ENCODE data around the gene TTC34. TPM values are rescaled to one million over a fixed set of nuclear protein-coding genes. Genes with fewer than 3 reads are reported as not detected.
"Not testable (repeated sequence)": the region's sequence is repeated elsewhere in the genome, so short reads cannot be mapped to it uniquely, and the experiment has no call there.

TTC34 gene
- total and polyA plus RNA-seq, 7 donors: under 0.01 to 0.83 (median 0.56) TPM; not detected in 1

GRCh38 chr1:2754597-2754996, 46.9 kb downstream of the TTC34 start:
- WGBS, 2 donors: 21 to 41% methylated on average over 4 to 6 of the region's 10 CpGs
- intact Hi-C loops (cut with DNase I): not testable (repeated sequence)

GRCh38 chr1:2752503-2752902, 49.0 kb downstream of the TTC34 start:
- H3K27me3 ChIP-seq; H3K27ac ChIP-seq; H3K36me3 ChIP-seq; intact Hi-C loops (cut with DNase I); H3K4me1 ChIP-seq; H3K9me3 ChIP-seq; H3K4me3 ChIP-seq: not testable (repeated sequence)
- WGBS, 2 donors: 7 to 23% methylated on average over 8 of the region's 8 CpGs
- DNase-seq: peak; percentile 48

More at GRCh38 chr1:2754597-2754996, 46.9 kb downstream of the TTC34 start:
- not testable (repeated sequence) for H3K36me3 ChIP-seq, H3K4me1 ChIP-seq, H3K27ac ChIP-seq, H3K4me3 ChIP-seq, H3K27me3 ChIP-seq, H3K9me3 ChIP-seq
- DNase-seq: peak; percentile 51

GRCh38 chr1:2751866-2752265, 49.6 kb downstream of the TTC34 start:
- H3K9me3 ChIP-seq; H3K36me3 ChIP-seq; H3K4me3 ChIP-seq; H3K27me3 ChIP-seq; H3K27ac ChIP-seq; intact Hi-C loops (cut with DNase I); H3K4me1 ChIP-seq: not testable (repeated sequence)
- WGBS, 2 donors: 31 to 56% methylated on average over 13 of the region's 13 CpGs
- peak; percentile 37 for DNase-seq

- H3K4me3 ChIP-seq; H3K4me1 ChIP-seq; H3K27ac ChIP-seq; H3K36me3 ChIP-seq; H3K9me3 ChIP-seq; intact Hi-C loops (cut with DNase I); H3K27me3 ChIP-seq: not testable (repeated sequence)
- 43 to 57% methylated on average over 27 of the region's 27 CpGs for WGBS, 2 donors
- DNase-seq: peak; percentile 48
Measured at GRCh38 chr1:2750766-2751730, 50.4 kb downstream of the TTC34 start.

DNA sequence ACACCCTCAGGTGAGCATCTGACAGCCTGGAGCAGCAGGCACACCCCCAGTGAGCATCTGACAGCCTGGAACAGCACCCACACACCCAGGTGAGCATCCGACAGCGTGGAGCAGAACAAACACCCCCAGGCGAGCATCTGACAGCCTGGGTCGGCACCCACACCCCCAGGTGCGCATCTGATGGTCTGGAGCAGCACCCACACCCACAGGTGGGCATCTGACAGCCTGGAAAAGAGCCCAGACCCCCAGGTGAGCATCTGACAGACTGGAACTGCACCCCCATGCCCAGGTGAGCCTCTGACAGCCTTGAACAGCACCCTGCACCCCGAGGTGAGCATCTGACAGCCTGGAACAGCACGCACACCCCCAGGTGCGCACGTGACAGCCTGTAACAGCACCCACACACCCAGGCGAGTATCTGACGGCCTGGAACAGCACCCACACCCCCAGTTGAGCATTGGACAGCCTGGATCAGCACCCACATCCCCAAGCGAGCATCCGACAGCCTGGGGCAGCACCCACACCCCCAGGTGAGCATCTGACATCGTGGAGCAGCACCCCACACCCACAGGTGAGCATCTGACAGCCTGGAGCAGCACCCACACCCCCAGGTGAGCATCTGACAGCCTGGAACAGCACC, 51.3 kb downstream of the TTC34 start:
- H3K36me3 ChIP-seq; H3K9me3 ChIP-seq; H3K4me1 ChIP-seq; H3K27ac ChIP-seq; H3K27me3 ChIP-seq; H3K4me3 ChIP-seq; intact Hi-C loops (cut with DNase I): not testable (repeated sequence)
- peak; percentile 58 for DNase-seq
- 40 to 60% methylated on average over 14 of the region's 14 CpGs for WGBS, 2 donors

DNA sequence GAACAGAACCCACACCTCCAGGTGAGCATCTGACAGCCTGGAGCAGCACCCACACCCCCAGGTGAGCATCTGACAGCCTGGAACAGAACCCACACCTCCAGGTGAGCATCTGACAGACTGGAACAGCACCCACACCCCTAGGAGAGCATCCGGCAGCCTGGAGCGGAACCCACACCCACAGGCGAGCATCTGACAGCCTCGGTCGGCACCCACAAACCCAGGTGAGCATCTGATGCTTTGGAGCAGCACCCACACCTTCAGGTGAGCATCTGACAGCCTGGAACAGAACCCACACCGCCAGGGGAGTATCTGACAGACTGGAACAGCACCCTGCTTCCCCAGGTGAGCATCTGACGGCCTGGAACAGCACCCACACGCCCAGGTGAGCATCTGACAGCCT, 52.9 kb downstream of the TTC34 start:
- H3K4me3 ChIP-seq; H3K36me3 ChIP-seq; H3K4me1 ChIP-seq; H3K9me3 ChIP-seq; H3K27ac ChIP-seq; intact Hi-C loops (cut with DNase I); H3K27me3 ChIP-seq: not testable (repeated sequence)
- WGBS, 2 donors: 49 to 55% methylated on average over 7 of the region's 8 CpGs
- DNase-seq: peak; percentile 27

GRCh38 chr1:2694796-2695195, 106.7 kb downstream of the TTC34 start:
- H3K36me3 ChIP-seq; H3K27ac ChIP-seq; H3K27me3 ChIP-seq; H3K4me3 ChIP-seq; H3K9me3 ChIP-seq; H3K4me1 ChIP-seq; DNase-seq; intact Hi-C loops (cut with DNase I): not testable (repeated sequence)
- whole genome bisulfite sequencing, 2 donors: 20 to 41% methylated on average over 5 to 6 of the region's 9 CpGs

DNA sequence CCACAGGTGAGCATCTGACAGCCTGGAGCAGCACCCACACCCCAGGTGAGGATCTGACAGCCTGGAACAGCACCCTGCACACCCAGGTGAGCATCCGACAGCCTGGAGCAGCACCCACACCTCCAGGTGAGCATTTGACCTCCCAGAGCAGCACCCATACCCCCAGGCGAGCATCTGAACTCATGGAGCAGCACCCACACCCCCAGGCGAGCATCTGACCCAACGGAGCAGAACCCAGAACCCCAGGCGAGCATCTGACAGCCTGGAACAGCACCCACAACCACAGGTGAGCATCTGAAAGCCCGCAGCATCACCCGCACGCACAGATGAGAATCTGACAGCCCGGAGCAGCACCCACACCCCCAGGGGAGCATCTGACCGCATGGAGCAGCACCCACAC, 111.3 kb downstream of the TTC34 start:
- WGBS, 2 donors: 29 to 47% methylated on average over 5 of the region's 10 CpGs
- H3K27ac ChIP-seq; H3K4me3 ChIP-seq; H3K27me3 ChIP-seq; H3K36me3 ChIP-seq; H3K9me3 ChIP-seq; H3K4me1 ChIP-seq; intact Hi-C loops (cut with DNase I); DNase-seq: not testable (repeated sequence)

DNA sequence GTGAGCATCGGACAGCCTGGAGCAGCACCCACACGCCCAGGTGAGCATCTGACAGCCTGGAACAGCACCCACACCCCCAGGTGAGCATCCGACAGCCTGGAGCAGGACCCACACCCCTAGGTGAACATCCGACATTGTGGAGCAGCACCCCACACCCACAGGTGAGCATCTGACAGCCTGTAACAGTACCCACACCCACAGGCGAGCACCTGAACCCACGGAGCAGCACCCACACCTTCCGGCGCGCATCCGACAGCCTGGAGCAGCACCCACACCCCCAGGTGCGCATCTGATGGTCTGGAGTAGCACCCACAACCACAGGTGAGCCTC, 113.2 kb downstream of the TTC34 start:
- H3K36me3 ChIP-seq; H3K4me1 ChIP-seq; H3K9me3 ChIP-seq; H3K4me3 ChIP-seq; DNase-seq; H3K27ac ChIP-seq; H3K27me3 ChIP-seq; intact Hi-C loops (cut with DNase I): not testable (repeated sequence)
- WGBS, 2 donors: 51 to 55% methylated on average over 11 of the region's 11 CpGs

GRCh38 chr1:2687638-2688335, 113.7 kb downstream of the TTC34 start:
- H3K27me3 ChIP-seq; intact Hi-C loops (cut with DNase I); H3K27ac ChIP-seq; H3K4me3 ChIP-seq; H3K4me1 ChIP-seq; H3K36me3 ChIP-seq; H3K9me3 ChIP-seq: not testable (repeated sequence)
- WGBS, 2 donors: 30 to 47% methylated on average over 16 of the region's 17 CpGs
- DNase-seq: peak; percentile 76

- H3K27me3 ChIP-seq; H3K36me3 ChIP-seq; H3K27ac ChIP-seq; H3K4me3 ChIP-seq; intact Hi-C loops (cut with DNase I); H3K9me3 ChIP-seq; DNase-seq; H3K4me1 ChIP-seq: not testable (repeated sequence)
- WGBS, 2 donors: 33 to 57% methylated on average over 14 of the region's 14 CpGs
Measured at GRCh38 chr1:2687174-2687591, 114.3 kb downstream of the TTC34 start.

GRCh38 chr1:2686091-2686863, 115.2 kb downstream of the TTC34 start:
- H3K27ac ChIP-seq; H3K36me3 ChIP-seq; H3K4me1 ChIP-seq; H3K4me3 ChIP-seq; H3K27me3 ChIP-seq; DNase-seq; H3K9me3 ChIP-seq; intact Hi-C loops (cut with DNase I): not testable (repeated sequence)
- 27 to 41% methylated on average over 20 to 21 of the region's 23 CpGs for WGBS, 2 donors

Data from sigmoid colon (tissue), 7 donors.